H9 (cell line): Measurements from ENCODE around the gene ANKFY1. TPM values are rescaled to one million over a fixed set of nuclear protein-coding genes. Genes with fewer than 3 reads are reported as not detected.

Experiments used
- DNase-seq: peaks from one replicate; pipeline ENCODE4 v3.0.0-alpha.2; 2017
- H2AFZ ChIP-seq: one replicate; pipeline ENCODE4 v1.6.1; 2013; ENCODE audit warnings: mild to moderate bottlenecking, low read length, control low read depth, moderate library complexity
- H2AK5ac ChIP-seq: 2 replicates; pipeline ENCODE4 v1.6.1; 2013; ENCODE audit warnings: low read length, control low read depth, mixed read lengths; ENCODE audit not compliant: insufficient read length
- H2BK120ac ChIP-seq: one replicate; pipeline ENCODE4 v1.6.1; 2013; ENCODE audit warnings: low read depth, mild to moderate bottlenecking, low read length, control low read depth, inconsistent platforms; ENCODE audit not compliant: poor library complexity, severe bottlenecking
- H2BK12ac ChIP-seq: 2 replicates; pipeline ENCODE4 v1.6.1; 2013; ENCODE audit warnings: low read length, control low read depth, mixed read lengths, low read depth; ENCODE audit not compliant: insufficient read length
- H2BK15ac ChIP-seq: 2 replicates; pipeline ENCODE4 v1.6.1; 2013; ENCODE audit warnings: low read depth, low read length, control low read depth
- H2BK20ac ChIP-seq: one replicate; pipeline ENCODE4 v1.6.1; 2013; ENCODE audit warnings: low read depth, mild to moderate bottlenecking, low read length, control low read depth, inconsistent platforms; ENCODE audit not compliant: poor library complexity, severe bottlenecking
- H2BK5ac ChIP-seq: 2 replicates; pipeline ENCODE4 v1.6.1; 2013; ENCODE audit warnings: low read length, control low read depth, mixed read lengths; ENCODE audit not compliant: insufficient read length
- H3K14ac ChIP-seq: 2 replicates; pipeline ENCODE4 v1.6.1; 2013; ENCODE audit warnings: low read length, control low read depth; ENCODE audit not compliant: insufficient read depth
- H3K18ac ChIP-seq: 2 replicates; pipeline ENCODE4 v1.6.1; 2013; ENCODE audit warnings: low read depth, mild to moderate bottlenecking, mixed read lengths, low read length, control low read depth; ENCODE audit not compliant: insufficient read length
- H3K23ac ChIP-seq: 2 replicates; pipeline ENCODE4 v1.6.1; 2013; ENCODE audit warnings: low read length, control low read depth, mixed read lengths, low read depth; ENCODE audit not compliant: insufficient read length
- H3K23me2 ChIP-seq: 2 replicates; pipeline ENCODE4 v1.6.1; 2013; ENCODE audit warnings: low read depth, mild to moderate bottlenecking, mixed read lengths, low read length, control low read depth; ENCODE audit not compliant: insufficient read length, poor library complexity, severe bottlenecking
- H3K27ac ChIP-seq: 2 replicates; pipeline ENCODE4 v1.5.1; 2013; ENCODE audit warnings: low read length, control low read depth, mixed read lengths, low read depth; ENCODE audit not compliant: insufficient read length
- H3K27me3 ChIP-seq: 2 replicates; pipeline ENCODE4 v1.6.1; 2013; ENCODE audit warnings: low read length, control low read depth, inconsistent platforms; ENCODE audit not compliant: insufficient read depth
- H3K4ac ChIP-seq: 2 replicates; pipeline ENCODE4 v1.6.1; 2013; ENCODE audit warnings: low read depth, mild to moderate bottlenecking, control low read depth, inconsistent platforms, low read length, moderate library complexity
- H3K4me1 ChIP-seq: 2 replicates; pipeline ENCODE4 v1.6.1; 2013; ENCODE audit warnings: low read length, control low read depth, inconsistent platforms; ENCODE audit not compliant: insufficient read depth
- H3K4me2 ChIP-seq: 2 replicates; pipeline ENCODE4 v1.6.1; 2013; ENCODE audit warnings: low read length, control low read depth, mixed read lengths; ENCODE audit not compliant: insufficient read length, insufficient read depth
- H3K56ac ChIP-seq: 2 replicates; pipeline ENCODE4 v1.6.1; 2013; ENCODE audit warnings: low read depth, mild to moderate bottlenecking, mixed read lengths, low read length, control low read depth; ENCODE audit not compliant: insufficient read length
- H3K79me1 ChIP-seq: 2 replicates; pipeline ENCODE4 v1.6.1; 2013; ENCODE audit warnings: low read depth, mild to moderate bottlenecking, moderate library complexity, low read length, control low read depth, inconsistent platforms; ENCODE audit not compliant: insufficient read depth, poor library complexity, severe bottlenecking
- H3K79me2 ChIP-seq: 2 replicates; pipeline ENCODE4 v1.6.1; 2013; ENCODE audit warnings: low read length, control low read depth, inconsistent platforms; ENCODE audit not compliant: insufficient read depth
- H3K9ac ChIP-seq: 2 replicates; pipeline ENCODE4 v1.6.1; 2013; ENCODE audit warnings: low read length, control low read depth, mixed read lengths; ENCODE audit not compliant: insufficient read length; ENCODE audit errors: extremely low read depth
- H3K9me3 ChIP-seq: one replicate; pipeline ENCODE4 v1.6.1; 2013; ENCODE audit warnings: low read depth, low read length, inconsistent platforms; ENCODE audit not compliant: control insufficient read depth
- H3T11ph ChIP-seq: one replicate; pipeline ENCODE4 v1.6.1; 2013; ENCODE audit warnings: mild to moderate bottlenecking, low read length, control low read depth, inconsistent platforms
- H4K20me1 ChIP-seq: one replicate; pipeline ENCODE4 v1.6.1; 2013; ENCODE audit not compliant: control insufficient read depth, insufficient read length, insufficient read depth
- H4K5ac ChIP-seq: 2 replicates; pipeline ENCODE4 v1.6.1; 2013; ENCODE audit warnings: low read depth, mild to moderate bottlenecking, mixed read lengths, low read length, control low read depth; ENCODE audit not compliant: insufficient read length
- H4K8ac ChIP-seq: replicated peaks from 2 replicates; pipeline ENCODE4 v1.6.1; 2013; ENCODE audit warnings: low read length, control low read depth, mixed read lengths, low read depth; ENCODE audit not compliant: insufficient read length
- H4K91ac ChIP-seq: 2 replicates; pipeline ENCODE4 v1.6.1; 2013; ENCODE audit warnings: low read depth, mild to moderate bottlenecking, moderate library complexity, mixed read lengths, low read length, control low read depth; ENCODE audit not compliant: insufficient read length
- H3K27ac Mint-ChIP-seq, 3 experiments: 2 replicates in 2 of 3; 3 replicates in 1 of 3; pipeline ENCODE4 v1.8.0; 2020 to 2021; ENCODE audit warnings: mixed read lengths in 3 of 3, mild to moderate bottlenecking in 1 of 3, moderate library complexity in 1 of 3
- H3K27me3 Mint-ChIP-seq: 2 replicates; pipeline ENCODE4 v1.8.0; 2021; ENCODE audit warnings: low read depth, mild to moderate bottlenecking, moderate library complexity, mixed read lengths
- H3K36me3 Mint-ChIP-seq, 3 experiments: 2 replicates in 2 of 3; 3 replicates in 1 of 3; pipeline ENCODE4 v1.8.0; 2020 to 2021; ENCODE audit warnings: low read depth in 3 of 3, mixed read lengths in 3 of 3; ENCODE audit not compliant: insufficient read depth in 1 of 3
- H3K4me1 Mint-ChIP-seq, 2 experiments: 2 replicates each; pipeline ENCODE4 v1.8.0; 2020; ENCODE audit warnings: mixed read lengths in 2 of 2
- H3K4me3 Mint-ChIP-seq, 2 experiments: 2 replicates in 1 of 2; 3 replicates in 1 of 2; pipeline ENCODE4 v1.8.0; 2020 to 2021; ENCODE audit warnings: mild to moderate bottlenecking in 2 of 2, mixed read lengths in 2 of 2, moderate library complexity in 1 of 2
- H3K9me3 Mint-ChIP-seq, 2 experiments: 2 replicates in 1 of 2; 3 replicates in 1 of 2; pipeline ENCODE4 v1.8.0; 2020; ENCODE audit warnings: mild to moderate bottlenecking in 2 of 2, mixed read lengths in 2 of 2, moderate library complexity in 1 of 2
- WGBS: extraction: QIAGEN DNeasy Blood & Tissue Kit; methylation state at CpG from one replicate; pipeline ENCODE4 v1.1.7; 2013; ENCODE audit warnings: missing lambda C conversion rate, low lambda C conversion rate, mixed read lengths; ENCODE audit not compliant: insufficient read length; ENCODE audit errors: extremely low coverage; 5-methylcytosine and 5-hydroxymethylcytosine counted together
- total RNA-seq: library from RNA; stranded (reverse); gene quantifications from 2 replicates; pipeline ENCODE4 v1.2.1, GENCODE V29; 2021
- TF ChIP-seq, protein P1 (sequence below): fragments of 200-600 bp; sonication (generic); conservative IDR thresholded peaks from 3 replicates; pipeline ENCODE4 v1.8.0; 2021; ENCODE audit warnings: antibody characterized with exemption, mild to moderate bottlenecking

Gene ANKFY1
- total RNA-seq, 1 experiment from 2014 or later = 51.9 TPM

DNA sequence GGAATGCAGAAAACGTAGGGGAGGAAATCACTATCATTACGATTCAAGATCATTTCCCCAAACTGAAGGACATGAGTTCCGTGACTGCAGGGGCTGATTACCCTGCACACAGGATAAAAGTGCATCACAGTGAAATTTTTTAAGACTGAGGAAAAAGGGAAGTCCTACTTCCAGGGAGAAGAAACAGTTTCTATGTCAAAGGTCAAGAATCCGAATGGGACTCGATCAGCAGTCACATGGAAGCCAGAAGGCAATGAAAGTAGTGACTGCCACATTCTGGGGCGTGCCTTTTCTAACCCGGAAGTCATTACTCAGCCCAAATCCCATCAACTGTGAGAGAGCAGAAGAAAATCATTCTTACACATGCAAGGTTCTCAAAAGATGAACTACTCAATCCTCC, 133.1 kb downstream of the ANKFY1 start:
- Histone ChIP-seq H3K56ac (no peak overlapping the region), H2AFZ (no peak overlapping the region), H2BK5ac (no peak overlapping the region), H2BK20ac (no peak overlapping the region), H3K4me2 (no peak overlapping the region), H2BK12ac (no peak overlapping the region), H3K9ac (no peak overlapping the region), H3K27ac (no peak overlapping the region), H3K79me1 (no peaks in the 10 kb centered on the region), H3K79me2 (0 out of 2 replicates have a peak, but pooled peaks cover 1% of the 10 kb centered on the region), H3T11ph (no peak overlapping the region), H2BK15ac (no peak overlapping the region), H3K18ac (peak overlapping the region; percentile 30), H3K27me3 (no peaks in the 10 kb centered on the region), H4K5ac (no peak overlapping the region), H2BK120ac (no peak overlapping the region), H3K23me2 (no peaks in the 10 kb centered on the region), H2AK5ac (no peak overlapping the region), H3K4ac (no peak overlapping the region), H3K14ac (no peak overlapping the region), H4K8ac (no peak overlapping the region), H4K91ac (no peak overlapping the region), H3K23ac (no peak overlapping the region), H4K20me1 (no peaks in the 10 kb centered on the region), H3K9me3 (no peaks in the 10 kb centered on the region), H3K4me1 (no peaks in the 10 kb centered on the region)
- Mint-ChIP-seq H3K27me3 (no peaks in the 10 kb centered on the region), H3K4me1 (peaks cover under 1% of the 10 kb centered on the region in 2 experiments; a peak in 3 of 4 replicates), H3K27ac (no peak overlapping the region; a peak in 1 of 7 replicates), H3K4me3 (no peak overlapping the region), H3K9me3 (no peaks in the 10 kb centered on the region), H3K36me3 (peaks cover 0 to 5% (median 4%) of the 10 kb centered on the region in 3 experiments; a peak in 2 of 7 replicates)
- DNase-seq = no peak
- WGBS = no CpG with 5 or more reads among the region's 7 CpGs
- TF ChIP-seq, protein P1, sequence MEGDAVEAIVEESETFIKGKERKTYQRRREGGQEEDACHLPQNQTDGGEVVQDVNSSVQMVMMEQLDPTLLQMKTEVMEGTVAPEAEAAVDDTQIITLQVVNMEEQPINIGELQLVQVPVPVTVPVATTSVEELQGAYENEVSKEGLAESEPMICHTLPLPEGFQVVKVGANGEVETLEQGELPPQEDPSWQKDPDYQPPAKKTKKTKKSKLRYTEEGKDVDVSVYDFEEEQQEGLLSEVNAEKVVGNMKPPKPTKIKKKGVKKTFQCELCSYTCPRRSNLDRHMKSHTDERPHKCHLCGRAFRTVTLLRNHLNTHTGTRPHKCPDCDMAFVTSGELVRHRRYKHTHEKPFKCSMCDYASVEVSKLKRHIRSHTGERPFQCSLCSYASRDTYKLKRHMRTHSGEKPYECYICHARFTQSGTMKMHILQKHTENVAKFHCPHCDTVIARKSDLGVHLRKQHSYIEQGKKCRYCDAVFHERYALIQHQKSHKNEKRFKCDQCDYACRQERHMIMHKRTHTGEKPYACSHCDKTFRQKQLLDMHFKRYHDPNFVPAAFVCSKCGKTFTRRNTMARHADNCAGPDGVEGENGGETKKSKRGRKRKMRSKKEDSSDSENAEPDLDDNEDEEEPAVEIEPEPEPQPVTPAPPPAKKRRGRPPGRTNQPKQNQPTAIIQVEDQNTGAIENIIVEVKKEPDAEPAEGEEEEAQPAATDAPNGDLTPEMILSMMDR = no peak
